HG03045 (cell line): Measurements from ENCODE around the gene MUC4.
"Not testable (repeated sequence)": the region's sequence is repeated elsewhere in the genome, so short reads cannot be mapped to it uniquely, and the experiment has no call there.

Experiments
- ATAC-seq: cut with Tn5 transposase; IDR thresholded peaks from one replicate; pipeline ENCODE4 v1.9.1; 2021; ENCODE audit warnings: mild to moderate bottlenecking, moderate library complexity; ENCODE audit not compliant: unreplicated experiment

The MUC4 gene

DNA sequence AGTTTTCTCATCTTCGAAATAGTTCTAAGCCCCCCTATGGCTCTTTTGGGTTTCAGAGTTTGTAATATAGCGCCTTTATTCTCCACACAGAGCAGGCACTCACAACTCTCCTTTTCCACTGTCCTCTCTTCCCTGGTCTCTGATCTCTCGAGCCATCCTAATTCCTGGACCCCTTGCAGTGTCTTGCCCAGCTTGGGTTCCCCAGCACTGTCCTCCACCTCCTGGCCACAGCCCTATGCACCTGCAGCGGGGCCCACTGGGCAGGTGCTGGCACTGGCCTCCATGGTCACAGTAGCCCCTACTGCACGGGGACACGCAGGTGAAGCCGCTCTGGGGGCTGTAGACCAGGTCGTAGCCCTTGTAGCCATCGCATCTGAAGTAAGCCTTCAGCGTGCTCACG is 63.1 kb downstream of the MUC4 start:
- ATAC-seq, result no peak

DNA sequence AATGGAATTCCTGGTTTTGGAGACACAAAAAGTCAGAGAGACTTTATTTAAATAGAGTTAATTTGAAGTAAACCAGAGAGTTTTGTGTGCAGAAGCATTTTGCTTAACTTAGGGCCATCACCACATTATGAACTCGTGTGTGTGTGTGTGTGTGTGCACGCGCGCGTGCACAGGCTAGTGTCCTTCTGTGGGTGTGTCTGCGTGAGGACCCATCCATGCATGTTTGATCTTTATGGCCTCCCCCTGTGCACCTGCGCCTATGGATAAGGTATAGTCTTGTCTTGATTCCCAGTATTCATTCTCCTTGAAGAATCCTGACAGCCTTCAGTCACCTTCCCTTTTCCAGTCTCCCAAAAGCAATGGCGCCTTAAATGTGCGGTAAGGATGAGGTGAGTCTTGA is 65.0 kb downstream of the MUC4 start:
- no peak for ATAC-seq

DNA sequence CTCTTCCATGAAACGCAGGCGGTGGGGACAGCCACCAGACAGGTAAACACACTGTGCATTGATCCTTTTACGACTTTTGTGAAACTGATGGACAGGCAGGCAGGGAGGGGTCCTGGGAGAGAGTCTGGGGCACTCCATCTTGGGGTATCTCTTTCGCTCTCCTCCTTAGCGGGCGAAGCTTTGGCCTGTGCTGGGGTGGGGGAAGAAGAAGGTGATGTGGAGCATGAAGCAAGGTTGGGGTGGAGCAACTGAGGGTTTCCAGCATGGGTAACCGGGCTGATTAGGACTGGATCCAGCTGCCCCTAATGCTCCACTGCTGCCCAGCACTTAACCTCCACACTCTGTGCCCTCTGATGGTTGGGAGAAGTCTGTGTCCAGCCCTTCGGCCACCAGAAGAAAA is 65.4 kb downstream of the MUC4 start:
- no peak for ATAC-seq

DNA sequence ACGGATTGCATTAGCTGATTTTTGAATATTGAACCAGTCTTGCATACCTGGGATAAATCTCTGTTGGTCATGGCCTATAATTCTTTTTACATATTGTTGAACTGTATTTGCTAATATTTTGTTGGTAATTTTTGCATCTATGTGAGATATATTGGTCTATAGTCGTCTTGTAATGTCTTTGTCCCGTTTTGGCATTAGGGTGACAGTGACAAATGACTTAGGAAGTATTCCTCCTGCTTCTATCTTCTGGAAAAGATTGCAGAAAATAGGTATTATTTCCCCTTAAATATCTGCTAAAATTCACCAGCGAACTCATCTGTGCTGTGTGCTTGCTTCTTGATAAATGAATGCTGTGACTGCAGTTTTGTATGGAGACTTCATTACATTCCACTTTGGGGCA is 67.3 kb downstream of the MUC4 start:
- ATAC-seq, result no peak

DNA sequence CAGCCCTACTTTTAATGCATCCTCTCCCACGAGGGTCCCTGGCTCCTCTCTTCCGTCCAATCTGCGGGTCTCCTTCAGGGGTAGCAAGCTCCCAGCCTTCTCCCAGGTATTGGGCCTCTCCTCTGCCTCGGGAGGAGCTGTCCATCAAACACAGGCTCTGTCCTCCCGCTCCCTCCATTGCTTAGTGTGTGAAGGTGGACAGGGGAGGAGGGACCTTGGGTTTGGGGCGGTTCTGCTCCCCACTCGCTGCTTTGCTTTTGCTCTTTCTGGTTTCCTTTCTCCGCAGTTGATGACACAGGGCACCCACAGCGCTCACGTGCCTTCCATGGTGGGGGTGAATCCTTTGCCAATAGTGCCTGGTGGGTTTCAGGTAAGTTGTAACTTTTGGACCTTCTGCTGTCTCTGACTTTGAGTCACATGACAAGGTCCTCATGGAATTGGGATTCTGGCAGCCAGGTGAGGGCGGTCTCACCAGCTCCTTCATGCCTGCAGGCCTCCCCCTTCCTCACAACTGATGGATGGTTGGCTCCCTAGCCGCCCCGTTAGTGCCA is 72.1 kb downstream of the MUC4 start:
- no peak for ATAC-seq

DNA sequence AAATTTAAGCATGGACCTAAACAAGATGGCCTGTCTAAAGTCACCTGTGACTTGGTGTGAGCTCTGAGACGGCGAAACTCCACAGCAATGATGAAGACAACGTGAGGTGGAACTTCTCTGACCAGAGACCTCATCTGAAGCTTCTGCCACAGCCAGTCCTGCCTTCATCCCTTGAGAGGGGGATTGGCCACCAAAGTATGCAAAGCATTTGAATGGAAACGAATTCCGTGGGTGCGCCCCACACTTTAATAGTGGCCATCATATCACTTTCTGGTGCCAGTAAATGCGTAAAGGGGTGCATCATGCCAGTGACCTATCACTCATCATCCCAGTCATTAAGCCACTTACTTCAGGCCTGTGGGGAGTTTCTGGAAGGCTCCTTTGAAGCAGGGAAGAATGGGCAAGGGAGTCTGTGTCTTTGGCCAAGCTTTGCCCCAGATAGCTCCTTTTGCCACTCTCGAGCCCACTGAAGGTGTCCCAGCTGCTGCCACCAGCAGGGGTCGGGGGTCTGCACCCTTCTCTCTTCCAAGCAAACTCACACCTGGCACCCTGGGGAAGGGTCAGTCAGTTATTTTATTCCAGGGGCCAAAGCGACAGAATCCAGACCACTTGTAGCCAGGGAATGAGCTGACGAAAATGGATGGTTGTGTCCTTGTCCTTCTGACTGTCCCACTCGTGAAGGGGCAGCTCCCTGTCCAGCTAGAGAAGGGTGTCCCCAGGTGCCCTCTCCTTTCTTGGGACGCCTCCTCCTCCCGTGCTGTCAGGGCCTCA is 73.3 kb downstream of the MUC4 start:
- no peak for ATAC-seq

DNA sequence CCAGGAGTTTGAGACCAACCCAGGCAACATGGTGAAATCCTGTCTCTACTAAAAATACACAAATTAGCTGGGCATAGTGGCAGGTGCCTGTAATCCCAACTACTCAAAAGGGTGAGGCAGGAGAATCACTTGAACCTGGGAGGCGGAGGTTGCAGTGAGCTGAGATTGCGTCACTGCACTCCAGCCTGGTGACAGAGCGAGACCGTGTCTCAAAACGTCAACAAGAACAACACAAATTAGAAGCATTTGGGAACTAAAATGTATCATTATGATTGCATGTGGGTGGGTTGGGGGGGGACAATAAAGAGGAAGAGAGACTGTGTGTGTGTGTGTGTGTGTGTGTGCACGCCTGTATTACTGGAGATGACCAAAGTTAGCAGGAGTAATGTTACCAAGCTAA is 73.9 kb downstream of the MUC4 start:
- not testable (repeated sequence) for ATAC-seq

DNA sequence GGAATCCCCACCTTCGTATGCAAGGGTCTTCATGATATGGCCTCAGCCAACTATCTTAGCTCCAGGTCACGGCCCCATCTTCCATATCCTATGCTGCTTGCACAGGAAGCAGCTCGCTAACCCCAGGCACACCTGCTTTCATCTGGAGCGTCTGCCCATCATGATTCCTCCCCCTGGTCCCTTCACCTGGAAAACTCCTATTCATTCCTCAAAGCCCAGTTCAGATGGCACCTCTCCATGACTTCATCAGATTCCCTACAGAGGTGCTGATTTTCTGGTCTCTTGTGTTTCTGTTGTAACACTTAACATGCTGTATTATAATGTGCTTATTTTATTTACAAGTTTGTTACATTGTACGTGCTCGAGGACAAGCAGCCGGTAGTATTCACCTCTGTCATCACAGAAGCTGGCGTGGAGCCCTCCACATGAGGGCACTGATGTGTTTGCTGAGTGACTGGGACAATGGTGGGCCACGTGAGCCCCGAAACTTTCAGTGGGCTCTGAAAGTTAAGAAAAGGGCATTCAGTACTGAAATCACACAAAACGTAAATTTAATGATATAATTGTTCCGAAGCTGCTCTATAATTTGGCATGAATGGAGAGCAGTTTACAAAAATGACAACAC is 74.8 kb downstream of the MUC4 start:
- ATAC-seq, result no peak

DNA sequence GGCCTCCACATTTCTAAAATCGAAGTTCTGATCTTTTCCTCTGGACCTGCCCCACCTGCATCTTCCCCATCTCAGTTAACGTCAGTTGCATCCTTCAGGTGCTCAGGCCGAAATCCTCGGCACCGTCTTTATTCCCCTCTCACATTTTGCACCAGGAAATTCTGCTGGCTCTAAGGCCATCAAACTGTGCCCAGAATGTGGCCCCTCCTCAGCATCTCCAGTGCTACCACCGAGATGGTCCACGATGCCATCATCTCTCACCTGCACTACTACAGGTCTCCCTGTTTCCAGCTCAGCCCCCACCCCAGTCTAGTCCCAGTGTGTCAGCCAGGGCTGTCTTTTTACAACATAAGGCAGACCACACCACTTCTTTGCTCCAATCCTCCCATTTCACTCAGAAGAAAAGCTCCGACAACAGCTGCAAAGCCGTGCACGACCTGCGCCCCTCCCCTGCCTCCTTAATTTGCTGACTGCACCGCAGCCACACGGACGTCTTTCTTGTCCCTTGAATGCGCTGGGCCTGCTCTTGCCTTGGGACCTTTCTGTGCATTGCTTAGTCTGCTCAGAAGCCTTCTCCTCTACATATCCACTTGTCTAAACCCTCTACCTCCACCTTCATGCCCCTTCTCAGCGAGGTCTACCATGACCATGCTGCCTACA is 76.6 kb downstream of the MUC4 start:
- ATAC-seq, result no peak

DNA sequence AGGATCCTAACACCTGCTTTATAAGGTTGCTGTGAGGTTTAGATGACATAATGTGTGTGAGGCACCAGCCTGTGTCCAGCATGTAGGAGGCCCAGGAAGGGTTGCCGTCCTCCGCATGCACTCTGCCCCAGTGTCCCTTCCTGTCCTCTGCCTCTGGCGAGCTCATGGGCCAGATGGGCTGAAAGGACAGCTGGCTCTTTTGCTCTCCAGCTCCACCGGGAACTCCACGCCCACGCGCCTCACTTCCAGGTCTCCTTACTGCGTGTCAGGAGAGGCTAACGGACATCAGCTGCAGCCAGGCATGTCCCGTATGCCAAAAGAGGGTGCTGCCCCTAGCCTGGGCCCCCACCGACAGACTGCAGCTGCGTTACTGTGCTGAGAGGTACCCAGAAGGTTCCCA is 78.8 kb downstream of the MUC4 start:
- no peak for ATAC-seq

DNA sequence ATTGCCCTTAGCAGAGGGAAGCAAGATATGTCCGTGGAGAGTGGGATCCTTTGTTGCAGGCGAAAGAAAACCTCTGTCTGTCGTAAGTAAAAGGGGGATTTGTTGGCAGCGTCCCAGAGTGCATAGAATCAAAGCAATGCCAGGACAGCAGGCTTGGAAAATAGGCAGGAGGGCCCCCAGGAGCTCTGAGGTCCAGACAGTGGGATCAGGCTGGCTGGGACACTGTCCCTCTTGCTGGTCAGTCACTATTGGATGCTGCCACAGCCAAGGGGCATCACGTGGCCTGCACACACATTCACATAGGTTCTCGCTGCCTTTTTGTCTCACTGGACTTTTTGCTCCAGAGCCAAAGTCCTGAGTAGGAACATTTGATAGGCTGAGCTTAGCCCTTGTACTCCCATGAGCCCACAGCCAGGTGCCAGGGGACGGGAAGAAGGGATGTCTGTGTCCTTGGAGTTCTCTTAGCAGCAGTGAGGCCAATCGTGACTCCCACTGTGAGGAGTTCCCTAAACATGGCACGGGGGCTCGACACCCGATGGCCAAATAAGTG is 80.3 kb downstream of the MUC4 start:
- no peak for ATAC-seq

DNA sequence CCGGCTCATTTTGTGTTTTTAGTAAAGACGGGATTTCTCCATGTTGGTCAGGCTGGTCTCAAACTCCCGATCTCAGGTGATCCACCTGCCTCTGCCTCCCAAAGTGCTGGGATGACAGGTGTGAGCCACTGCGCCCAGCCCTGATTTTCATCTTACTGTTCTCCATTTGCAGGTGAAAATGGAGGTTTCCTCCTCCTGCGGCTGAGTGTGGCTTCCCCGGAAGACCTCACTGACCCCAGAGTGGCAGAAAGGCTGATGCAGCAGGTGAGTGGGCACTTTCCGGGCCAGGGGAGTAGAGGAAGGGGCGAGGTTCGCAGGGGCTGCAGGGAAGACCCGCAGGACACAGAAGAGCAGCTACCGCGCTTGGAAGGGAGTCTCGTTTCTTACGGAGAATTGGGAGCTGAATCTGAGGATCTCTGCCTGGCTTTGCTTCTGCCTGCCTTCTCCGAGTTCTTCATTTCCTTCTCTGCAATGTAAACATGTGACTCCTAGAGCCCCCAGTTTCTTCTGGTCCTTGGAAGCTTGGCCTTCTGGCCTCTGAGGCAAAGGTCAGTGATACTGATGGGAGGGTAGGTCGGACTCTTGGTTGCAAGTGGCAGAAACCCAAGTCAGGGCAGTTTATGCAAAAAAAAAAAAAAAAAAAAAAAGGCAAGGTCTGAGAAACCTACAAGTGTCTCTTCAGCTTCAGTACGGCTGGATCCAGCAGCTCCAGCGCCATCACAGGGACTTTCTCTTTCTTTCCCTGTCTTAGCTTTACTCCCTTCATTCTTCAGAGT is 82.1 kb downstream of the MUC4 start:
- ATAC-seq, result no peak

DNA sequence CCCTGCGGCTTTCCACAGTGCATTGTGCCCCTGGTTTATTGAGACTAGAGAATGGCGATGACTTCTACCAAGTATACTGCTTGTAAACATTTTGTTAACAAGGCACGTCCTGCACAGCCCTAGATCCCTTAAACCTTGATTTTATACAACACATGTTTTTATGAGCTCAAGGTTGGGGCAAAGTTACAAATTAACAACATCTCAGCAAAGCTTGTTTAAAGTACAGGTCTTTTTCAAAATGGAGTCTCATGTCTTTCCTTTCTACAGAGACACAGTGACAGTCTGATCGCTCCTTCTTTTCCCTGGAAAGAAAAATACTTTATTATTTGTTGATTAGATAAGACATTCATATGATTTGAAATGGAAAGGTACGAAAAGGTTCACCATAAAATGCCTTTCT is 82.9 kb downstream of the MUC4 start:
- ATAC-seq, result not testable (repeated sequence)

DNA sequence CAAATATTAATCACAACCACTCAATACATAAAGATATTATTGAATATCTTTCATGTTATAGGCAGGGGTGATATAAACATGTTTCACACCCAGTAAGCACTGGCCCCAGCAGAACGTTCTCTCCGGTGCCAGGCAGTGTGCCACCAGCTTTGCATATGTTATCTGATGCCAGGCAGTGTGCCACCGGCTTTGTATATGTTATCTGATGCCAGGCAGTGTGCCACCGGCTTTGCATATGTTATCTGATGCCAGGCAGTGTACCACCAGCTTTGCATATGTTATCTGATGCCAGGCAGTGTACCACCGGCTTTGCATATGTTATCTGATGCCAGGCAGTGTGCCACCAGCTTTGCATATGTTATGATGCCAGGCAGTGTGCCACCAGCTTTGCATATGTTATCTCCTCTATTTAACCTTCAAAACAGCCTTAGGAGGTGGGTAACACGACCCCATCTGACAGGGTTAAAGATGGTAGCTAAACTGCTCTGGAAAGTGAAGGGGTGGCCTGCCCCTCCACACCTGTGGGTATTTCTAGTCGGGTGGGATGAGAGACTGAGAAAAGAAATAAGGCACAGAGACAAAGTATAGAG is 84.0 kb downstream of the MUC4 start:
- ATAC-seq, result no peak

DNA sequence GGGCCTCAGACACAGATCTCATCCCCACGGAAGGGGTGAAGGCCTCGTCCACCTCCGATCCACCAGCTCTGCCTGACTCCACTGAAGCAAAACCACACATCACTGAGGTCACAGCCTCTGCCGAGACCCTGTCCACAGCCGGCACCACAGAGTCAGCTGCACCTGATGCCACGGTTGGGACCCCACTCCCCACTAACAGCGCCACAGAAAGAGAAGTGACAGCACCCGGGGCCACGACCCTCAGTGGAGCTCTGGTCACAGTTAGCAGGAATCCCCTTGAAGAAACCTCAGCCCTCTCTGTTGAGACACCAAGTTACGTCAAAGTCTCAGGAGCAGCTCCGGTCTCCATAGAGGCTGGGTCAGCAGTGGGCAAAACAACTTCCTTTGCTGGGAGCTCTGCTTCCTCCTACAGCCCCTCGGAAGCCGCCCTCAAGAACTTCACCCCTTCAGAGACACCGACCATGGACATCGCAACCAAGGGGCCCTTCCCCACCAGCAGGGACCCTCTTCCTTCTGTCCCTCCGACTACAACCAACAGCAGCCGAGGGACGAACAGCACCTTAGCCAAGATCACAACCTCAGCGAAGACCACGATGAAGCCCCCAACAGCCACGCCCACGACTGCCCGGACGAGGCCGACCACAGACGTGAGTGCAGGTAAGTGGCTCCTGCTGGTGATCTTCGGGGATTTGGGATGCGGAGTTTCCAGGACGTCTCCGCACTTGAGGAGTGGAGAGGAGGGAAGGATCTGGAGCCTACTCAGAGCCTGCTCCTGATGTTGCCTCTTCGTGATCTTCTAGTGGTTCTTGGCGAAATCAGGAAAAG is 85.6 kb downstream of the MUC4 start:
- not testable (repeated sequence) for ATAC-seq

DNA sequence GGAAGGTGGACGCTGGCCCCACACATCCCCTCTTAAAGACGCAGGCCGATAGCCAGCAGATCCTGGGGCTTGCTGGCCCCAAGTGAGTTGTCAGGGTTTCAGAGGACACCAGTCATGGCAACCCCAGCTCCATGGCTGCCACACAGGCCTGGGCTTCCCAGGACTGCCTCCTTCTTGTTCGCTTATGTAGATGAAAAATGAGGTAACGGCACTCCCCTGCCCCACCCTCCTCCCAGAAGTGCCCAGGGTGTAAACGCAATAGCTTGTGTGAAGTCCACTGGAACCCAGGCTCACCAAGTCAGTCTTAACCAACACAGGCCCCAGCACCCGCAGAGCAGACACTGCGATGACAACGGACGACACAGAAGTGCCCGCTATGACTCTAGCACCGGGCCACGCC is 87.4 kb downstream of the MUC4 start:
- ATAC-seq, result not testable (repeated sequence)

DNA sequence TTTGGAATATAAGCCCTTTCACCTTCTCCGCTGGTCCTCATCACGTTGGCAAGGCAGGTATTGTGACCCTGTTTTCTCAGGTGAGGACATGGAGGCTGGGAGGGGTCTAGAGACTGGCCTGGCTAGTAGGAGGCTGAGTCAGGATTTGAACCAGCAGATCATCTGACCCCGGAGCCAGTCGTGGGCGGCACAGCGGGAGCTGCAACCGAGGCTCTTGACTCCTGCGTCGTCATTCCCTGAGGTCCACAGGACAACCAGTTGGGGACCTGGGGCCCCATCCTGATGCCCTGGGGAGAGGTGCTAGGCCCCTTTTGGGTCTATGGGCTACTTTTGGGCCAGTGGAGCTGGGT is 88.8 kb downstream of the MUC4 start:
- not testable (repeated sequence) for ATAC-seq

DNA sequence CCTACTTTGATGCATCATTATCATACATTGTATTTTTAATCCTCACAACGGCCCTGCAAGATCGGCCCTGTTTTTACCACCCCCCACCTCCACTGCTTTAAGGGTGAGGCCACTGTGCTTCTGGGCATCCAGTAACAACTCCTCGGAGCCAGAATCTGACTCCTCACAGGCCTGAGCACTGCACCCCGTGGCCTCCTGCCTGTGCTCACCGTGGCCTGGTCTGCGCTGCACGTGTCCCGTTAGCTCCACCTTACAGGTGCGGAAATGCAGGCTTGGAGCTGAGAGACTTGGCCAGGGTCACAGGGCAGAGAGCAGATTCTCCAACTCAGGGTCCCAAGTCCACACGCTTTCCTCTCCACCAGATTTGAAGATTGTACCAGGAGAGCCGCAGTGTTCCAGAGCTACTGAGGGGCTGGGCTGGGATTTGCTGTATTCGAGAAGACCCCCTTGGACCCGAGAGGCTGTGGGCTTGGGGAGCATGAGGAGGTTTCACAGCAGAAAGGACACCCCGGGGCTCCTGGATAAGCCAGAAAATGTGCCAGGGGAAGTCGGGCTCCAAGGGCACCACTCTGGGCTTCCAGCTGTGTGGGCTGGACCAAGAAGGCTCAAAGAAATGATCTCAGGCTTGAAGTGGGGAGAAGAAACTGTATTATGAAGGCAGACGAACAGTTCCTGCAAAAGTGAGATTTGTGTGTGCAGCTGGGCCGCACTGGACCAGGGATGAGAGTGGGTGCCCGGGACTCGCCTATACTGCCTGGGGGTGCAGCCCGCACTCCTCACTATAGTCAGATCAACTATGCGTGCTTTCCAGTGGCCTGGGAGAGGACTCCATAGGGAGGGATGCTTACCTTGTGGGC is 89.4 kb downstream of the MUC4 start:
- ATAC-seq, result not testable (repeated sequence)
